Duodenal mucosa (tissue), 2 donors: ENCODE measurements around the gene TLE4.
"Not testable (repeated sequence)": the region's sequence is repeated elsewhere in the genome, so short reads cannot be mapped to it uniquely, and the experiment has no call there.

Experiments used
- H3K27ac ChIP-seq: one replicate; pipeline ENCODE4 v1.7.0; 2013; ENCODE audit warnings: low read depth, low read length
- H3K27me3 ChIP-seq, 2 donors: one replicate each; pipeline ENCODE4 v1.7.0; 2013; ENCODE audit warnings: low read length in 2 of 2, control low read depth in 1 of 2; ENCODE audit not compliant: insufficient read depth in 2 of 2, control insufficient read depth in 1 of 2
- H3K36me3 ChIP-seq, 2 donors: one replicate each; pipeline ENCODE4 v1.7.0; 2013; ENCODE audit warnings: low read length in 2 of 2, control low read depth in 1 of 2; ENCODE audit not compliant: insufficient read depth in 2 of 2, control insufficient read depth in 1 of 2
- H3K4me1 ChIP-seq, 2 donors: one replicate each; pipeline ENCODE4 v1.7.0; 2013; ENCODE audit warnings: low read length in 2 of 2, control low read depth in 1 of 2; ENCODE audit not compliant: insufficient read depth in 2 of 2, control insufficient read depth in 1 of 2
- H3K4me3 ChIP-seq, 2 donors: one replicate each; pipeline ENCODE4 v1.7.0; 2013; ENCODE audit warnings: low read length in 2 of 2, low read depth in 1 of 2
- H3K9ac ChIP-seq, 2 donors: one replicate each; pipeline ENCODE4 v1.7.0; 2013; ENCODE audit warnings: low read length in 2 of 2, low read depth in 1 of 2
- H3K9me3 ChIP-seq, 2 donors: one replicate each; pipeline ENCODE4 v1.7.0; 2013; ENCODE audit warnings: low read length in 2 of 2, control low read depth in 1 of 2; ENCODE audit not compliant: control insufficient read depth in 1 of 2

TLE4 gene

DNA sequence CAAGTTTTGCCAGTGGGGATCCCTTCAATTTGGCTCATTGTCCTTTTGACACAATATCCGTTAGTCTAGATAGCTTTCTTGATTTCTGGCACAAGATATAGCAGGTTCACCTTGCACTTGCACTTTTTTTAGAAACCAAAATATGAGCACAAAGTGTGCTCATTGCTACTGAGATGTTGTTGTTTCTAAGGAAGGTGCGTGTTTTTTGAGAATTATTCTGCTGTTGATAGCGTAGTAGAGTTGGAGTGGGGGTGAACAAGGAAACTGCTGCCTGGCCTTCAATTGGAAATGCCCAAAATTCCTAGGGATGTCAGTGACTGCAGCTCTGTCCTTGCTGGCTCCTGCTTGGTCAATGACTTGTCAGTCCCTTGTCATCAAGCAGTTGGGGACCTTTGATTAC, 73.3 kb downstream of the TLE4 start:
- Histone ChIP-seq H3K9ac (no peak overlapping the region), H3K9me3 (peaks cover 0 to 2% of the 10 kb centered on the region in 2 donors), H3K36me3 (no peaks in the 10 kb centered on the region), H3K27ac (no peak overlapping the region), H3K27me3 (no peaks in the 10 kb centered on the region), H3K4me3 (no peak overlapping the region), H3K4me1 (no peaks in the 10 kb centered on the region)

DNA sequence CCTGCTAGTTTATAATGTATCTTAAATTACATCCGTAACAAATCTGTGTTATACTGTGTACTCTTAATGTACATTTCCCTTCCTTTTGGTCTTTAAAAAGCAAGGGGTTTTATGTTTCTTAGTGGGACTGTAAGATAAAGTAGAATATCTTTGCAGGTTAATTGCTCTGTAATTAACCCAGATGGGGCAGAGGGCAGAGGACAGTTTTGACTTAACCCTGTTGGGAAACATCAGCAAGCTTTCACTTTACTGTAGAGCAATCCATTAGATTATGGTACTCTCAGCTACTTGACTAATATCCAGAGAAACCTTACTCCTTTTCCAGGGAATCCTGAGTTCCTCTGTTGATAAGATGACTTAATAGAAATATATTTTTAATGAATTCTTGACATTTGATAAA, 74.3 kb downstream of the TLE4 start:
- no peak overlapping the region for H3K27ac ChIP-seq
- no peak overlapping the region for H3K4me3 ChIP-seq
- H3K27me3 ChIP-seq, result no peaks in the 10 kb centered on the region
- H3K9me3 ChIP-seq, result peaks cover 0 to 2% of the 10 kb centered on the region in 2 donors
- no peaks in the 10 kb centered on the region for H3K36me3 ChIP-seq
- H3K9ac ChIP-seq, result no peak overlapping the region
- no peaks in the 10 kb centered on the region for H3K4me1 ChIP-seq

DNA sequence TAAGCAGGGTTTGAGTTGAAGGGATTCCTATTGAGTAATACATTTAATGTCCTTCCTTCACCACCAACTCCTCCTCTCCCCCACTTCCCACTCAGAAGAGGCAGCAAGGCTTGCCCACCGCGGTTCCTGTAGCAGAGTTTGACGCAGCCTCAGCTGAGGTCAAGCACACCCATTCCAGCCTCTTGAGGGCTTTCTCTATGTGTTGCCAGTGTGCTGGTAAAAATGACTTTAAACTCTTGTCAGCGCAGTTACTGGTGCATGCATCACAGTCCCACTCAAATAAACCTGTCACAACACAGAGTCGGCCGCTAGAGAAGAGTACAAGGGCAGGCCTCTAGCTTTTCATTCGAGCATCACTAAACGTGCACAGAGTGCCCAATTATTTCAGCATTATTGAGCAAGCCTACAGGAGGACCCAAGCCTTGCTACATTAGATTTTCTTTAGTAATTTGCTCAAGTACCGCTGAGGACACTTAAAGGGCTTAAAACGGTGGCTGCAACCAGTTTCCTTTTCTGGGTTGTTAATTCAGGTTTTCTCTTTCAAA, 79.6 kb downstream of the TLE4 start:
- no peak overlapping the region for H3K4me3 ChIP-seq
- no peak overlapping the region for H3K27ac ChIP-seq
- no peaks in the 10 kb centered on the region for H3K36me3 ChIP-seq
- H3K9me3 ChIP-seq, result no peaks in the 10 kb centered on the region
- no peaks in the 10 kb centered on the region for H3K27me3 ChIP-seq
- no peak overlapping the region for H3K9ac ChIP-seq
- no peaks in the 10 kb centered on the region for H3K4me1 ChIP-seq

DNA sequence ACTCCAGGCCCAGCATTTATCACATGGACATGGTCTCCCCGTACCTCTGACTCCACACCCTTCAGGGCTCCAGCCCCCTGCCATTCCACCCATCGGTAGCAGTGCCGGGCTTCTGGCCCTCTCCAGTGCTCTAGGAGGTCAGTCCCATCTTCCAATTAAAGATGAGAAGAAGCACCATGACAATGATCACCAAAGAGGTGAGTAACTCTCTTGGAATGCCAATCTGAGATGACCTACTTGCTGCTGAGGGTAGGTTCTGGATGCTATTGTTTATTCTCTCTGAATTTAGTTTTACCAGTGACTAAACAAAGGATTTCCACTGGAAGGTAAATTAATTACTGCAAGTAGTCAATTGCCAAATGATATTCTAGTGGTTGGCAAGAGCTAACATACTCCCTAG, 80.8 kb downstream of the TLE4 start:
- Histone ChIP-seq H3K9ac (no peak overlapping the region), H3K4me3 (no peak overlapping the region), H3K9me3 (no peaks in the 10 kb centered on the region), H3K4me1 (no peaks in the 10 kb centered on the region), H3K27ac (no peak overlapping the region), H3K36me3 (peaks cover 0 to 6% of the 10 kb centered on the region in 2 donors), H3K27me3 (no peaks in the 10 kb centered on the region)

DNA sequence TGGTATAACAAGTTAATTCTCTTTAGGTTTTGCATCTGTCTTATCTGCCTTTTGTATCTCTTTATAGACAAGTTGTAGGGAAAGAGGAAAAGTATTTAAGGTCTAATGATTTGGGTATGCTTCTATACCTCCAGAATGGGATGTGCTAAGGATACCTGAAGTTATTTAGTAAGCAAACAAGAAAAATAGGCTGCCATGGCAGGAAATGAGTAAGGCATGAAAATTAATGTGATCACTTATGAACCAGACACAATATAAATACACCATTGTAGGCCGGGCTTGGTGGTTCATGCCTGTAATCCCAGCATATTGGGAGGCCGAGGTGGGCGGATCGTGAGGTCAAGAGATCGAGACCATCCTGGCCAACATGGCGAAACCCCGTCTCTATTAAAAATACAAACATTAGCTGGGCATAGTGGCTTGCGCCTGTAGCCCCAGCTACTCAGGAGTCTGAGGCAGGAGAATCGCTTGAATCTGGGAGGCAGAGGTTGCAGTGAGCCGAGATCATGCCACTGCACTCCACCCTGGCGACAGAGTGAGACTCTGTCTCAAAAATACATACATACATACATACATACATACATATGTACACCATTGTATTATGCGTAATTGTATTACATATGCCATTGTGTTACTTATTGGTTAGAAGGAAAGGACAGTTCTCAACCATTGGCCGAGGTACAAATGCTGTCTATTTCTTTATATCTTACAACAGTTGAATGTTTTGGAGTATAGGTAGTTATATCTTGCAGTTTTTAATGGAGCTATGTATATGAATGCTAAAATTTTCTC, 83.0 kb downstream of the TLE4 start:
- not testable (repeated sequence) for H3K9ac ChIP-seq, H3K9me3 ChIP-seq, H3K36me3 ChIP-seq, H3K4me1 ChIP-seq, H3K27ac ChIP-seq, H3K27me3 ChIP-seq, H3K4me3 ChIP-seq

DNA sequence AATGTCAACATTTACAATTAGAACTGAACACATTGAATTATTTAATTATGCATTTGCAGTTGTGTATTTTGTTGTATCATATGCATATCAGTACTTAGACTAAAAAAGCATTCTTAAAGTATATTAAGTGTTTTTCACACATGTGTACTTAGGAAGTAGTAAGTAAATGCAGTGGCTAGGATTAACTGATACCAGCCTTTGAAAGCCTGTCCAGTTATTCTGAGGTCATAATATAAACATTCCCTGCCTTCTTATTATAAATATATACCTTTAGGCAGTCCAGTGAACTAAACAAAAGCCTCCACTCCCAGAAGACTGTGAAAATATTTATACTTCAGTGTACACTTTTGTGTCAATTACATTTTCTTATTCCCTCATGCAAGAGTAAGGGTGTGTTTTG, 83.8 kb downstream of the TLE4 start:
- Histone ChIP-seq H3K27ac (no peak overlapping the region), H3K36me3 (peaks cover 0 to 6% of the 10 kb centered on the region in 2 donors), H3K4me3 (no peak overlapping the region), H3K4me1 (no peaks in the 10 kb centered on the region), H3K9me3 (no peaks in the 10 kb centered on the region), H3K27me3 (no peaks in the 10 kb centered on the region), H3K9ac (no peak overlapping the region)

DNA sequence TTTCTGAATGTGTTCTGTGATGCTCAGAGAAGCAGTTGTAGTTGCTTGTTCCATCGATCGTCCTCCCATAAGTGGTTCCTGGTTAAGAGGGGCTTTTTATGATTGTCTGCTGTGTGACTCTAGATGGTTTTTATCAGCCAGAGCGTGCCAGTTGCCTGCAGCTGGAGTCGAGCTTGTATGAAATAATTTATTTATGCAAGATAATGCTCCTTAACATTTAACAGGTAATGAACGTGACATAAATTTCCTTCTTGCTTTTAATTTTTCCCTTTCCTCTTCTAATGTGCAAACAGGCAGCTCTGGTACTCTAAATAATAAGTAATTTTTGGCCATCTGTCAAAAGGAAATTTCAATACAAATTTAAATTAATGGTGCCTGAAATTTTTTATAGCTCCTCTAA, 84.4 kb downstream of the TLE4 start:
- H3K9ac ChIP-seq, result no peak overlapping the region
- H3K9me3 ChIP-seq, result no peaks in the 10 kb centered on the region
- no peaks in the 10 kb centered on the region for H3K4me1 ChIP-seq
- no peaks in the 10 kb centered on the region for H3K27me3 ChIP-seq
- H3K4me3 ChIP-seq, result no peak overlapping the region
- H3K27ac ChIP-seq, result no peak overlapping the region
- peaks cover 0 to 6% of the 10 kb centered on the region in 2 donors for H3K36me3 ChIP-seq

DNA sequence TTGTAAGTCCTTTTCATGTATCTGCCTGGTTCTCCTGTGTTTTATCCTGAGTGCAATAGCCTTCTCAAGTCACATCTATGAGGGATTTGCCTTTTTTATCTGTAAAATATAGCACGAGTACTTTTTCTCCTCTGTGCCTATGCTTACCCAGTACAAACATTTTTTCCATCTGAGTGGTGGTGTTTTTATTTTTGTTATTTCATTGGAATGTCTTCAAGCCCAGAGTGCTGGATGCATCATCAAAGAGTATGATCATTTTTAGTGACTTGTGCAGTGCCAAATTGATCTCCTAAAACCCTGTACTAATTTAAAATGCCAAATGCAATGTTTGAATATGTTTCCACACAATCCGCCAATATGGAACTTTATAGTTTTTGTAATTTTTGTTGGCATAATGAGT, 86.1 kb downstream of the TLE4 start:
- Histone ChIP-seq H3K9me3 (no peaks in the 10 kb centered on the region), H3K27ac (no peak overlapping the region), H3K27me3 (no peaks in the 10 kb centered on the region), H3K9ac (no peak overlapping the region), H3K4me1 (no peaks in the 10 kb centered on the region), H3K4me3 (no peak overlapping the region), H3K36me3 (peaks cover 0 to 6% of the 10 kb centered on the region in 2 donors)

DNA sequence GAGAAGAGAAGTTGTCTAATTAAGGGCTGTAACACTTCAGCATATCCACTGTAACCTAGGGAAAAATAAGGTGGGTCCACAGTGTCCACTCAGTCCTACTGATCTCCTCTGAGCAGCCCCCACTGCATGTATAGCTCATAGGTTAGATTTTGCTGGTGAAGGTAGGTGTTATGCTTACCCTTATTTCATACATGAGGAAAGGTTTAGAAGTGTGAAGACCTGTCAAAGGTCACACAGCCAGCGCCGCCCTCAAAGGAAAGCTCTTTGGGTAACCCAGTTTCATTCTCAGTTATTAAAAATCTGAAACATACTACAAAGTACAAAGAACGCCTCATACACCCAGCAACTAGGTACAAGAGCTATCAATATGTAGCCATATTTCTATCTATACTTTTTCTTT, 87.2 kb downstream of the TLE4 start:
- H3K9me3 ChIP-seq, result no peaks in the 10 kb centered on the region
- peaks cover 0 to 6% of the 10 kb centered on the region in 2 donors for H3K36me3 ChIP-seq
- no peaks in the 10 kb centered on the region for H3K4me1 ChIP-seq
- H3K27me3 ChIP-seq, result no peaks in the 10 kb centered on the region
- H3K9ac ChIP-seq, result no peak overlapping the region
- H3K27ac ChIP-seq, result no peak overlapping the region
- H3K4me3 ChIP-seq, result no peak overlapping the region

DNA sequence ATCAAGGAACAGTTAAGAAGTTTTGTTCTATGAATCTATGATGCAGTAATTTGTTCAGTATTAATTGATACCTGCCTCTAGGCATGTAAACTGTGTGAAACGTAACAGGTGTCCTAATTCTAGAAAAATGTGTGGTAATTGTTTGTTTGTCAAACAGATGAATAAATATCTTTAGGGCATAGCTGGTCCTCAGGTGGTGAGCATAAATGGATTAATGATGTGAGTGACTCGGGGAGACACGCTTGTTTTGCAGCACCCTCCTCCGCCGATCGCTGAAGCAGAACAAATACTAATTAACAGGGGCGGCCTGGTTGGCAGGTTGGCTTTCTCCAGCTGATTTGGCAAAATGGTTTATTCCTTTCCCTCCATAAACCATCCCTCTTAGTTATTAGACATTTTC, 88.8 kb downstream of the TLE4 start:
- no peak overlapping the region for H3K4me3 ChIP-seq
- H3K27ac ChIP-seq, result no peak overlapping the region
- no peaks in the 10 kb centered on the region for H3K9me3 ChIP-seq
- no peaks in the 10 kb centered on the region for H3K27me3 ChIP-seq
- H3K9ac ChIP-seq, result no peak overlapping the region
- H3K4me1 ChIP-seq, result no peaks in the 10 kb centered on the region
- peaks cover 0 to 6% of the 10 kb centered on the region in 2 donors for H3K36me3 ChIP-seq
